Amniotic stem cell (primary cell): ENCODE results near the gene SLC25A47.
"Not testable (repeated sequence)": the region's sequence is repeated elsewhere in the genome, so short reads cannot be mapped to it uniquely, and the experiment has no call there.

Experiments
- DNase-seq: peaks from one replicate; lab custom pipeline; 2025; lab: John Stamatoyannopoulos, UW

SLC25A47 gene

GRCh38 chr14:100325231-100325632 lies 2.1 kb downstream of the SLC25A47 start:
- no peak for DNase-seq

- DNase-seq = no peak
Measured at GRCh38 chr14:100325958-100326357, 2.8 kb downstream of the SLC25A47 start.

- DNase-seq = no peak
Measured at GRCh38 chr14:100327128-100327527, 4.0 kb downstream of the SLC25A47 start.

- DNase-seq = no peak
Measured at GRCh38 chr14:100328495-100329163, 5.5 kb downstream of the SLC25A47 start.

- no peak for DNase-seq
Measured at GRCh38 chr14:100329233-100330006, 6.3 kb downstream of the SLC25A47 start.

GRCh38 chr14:100330007-100330344 lies 6.8 kb downstream of the SLC25A47 start:
- no peak for DNase-seq

- no peak for DNase-seq
Measured at GRCh38 chr14:100330388-100330931, 7.3 kb downstream of the SLC25A47 start.

GRCh38 chr14:100332071-100332639 lies 9.0 kb downstream of the SLC25A47 start:
- DNase-seq = no peak

GRCh38 chr14:100332797-100333196 lies 9.7 kb downstream of the SLC25A47 start:
- no peak for DNase-seq

GRCh38 chr14:100333311-100333710 lies 10.2 kb downstream of the SLC25A47 start:
- DNase-seq = no peak

- no peak for DNase-seq
Measured at GRCh38 chr14:100333827-100334226, 10.7 kb downstream of the SLC25A47 start.

GRCh38 chr14:100334904-100335303 lies 11.8 kb downstream of the SLC25A47 start:
- DNase-seq = no peak

- DNase-seq = no peak
Measured at GRCh38 chr14:100336618-100337530, 13.7 kb downstream of the SLC25A47 start.

- DNase-seq = no peak
Measured at GRCh38 chr14:100339766-100340422, 16.8 kb downstream of the SLC25A47 start.

- DNase-seq = no peak
Measured at GRCh38 chr14:100340423-100340813, 17.3 kb downstream of the SLC25A47 start.

GRCh38 chr14:100341301-100342031 lies 18.3 kb downstream of the SLC25A47 start:
- peak; percentile 68 for DNase-seq

- DNase-seq = no peak
Measured at GRCh38 chr14:100342195-100342594, 19.1 kb downstream of the SLC25A47 start.

GRCh38 chr14:100342826-100343225 lies 19.7 kb downstream of the SLC25A47 start:
- not testable (repeated sequence) for DNase-seq

GRCh38 chr14:100344657-100345056 lies 21.5 kb downstream of the SLC25A47 start:
- DNase-seq = not testable (repeated sequence)

- DNase-seq = no peak
Measured at GRCh38 chr14:100345711-100346110, 22.6 kb downstream of the SLC25A47 start.
